ENCODE data around the gene DNAJC11. TPM values are rescaled to one million over a fixed set of nuclear protein-coding genes. Genes with fewer than 3 reads are reported as not detected.
"Not testable (repeated sequence)": the region's sequence is repeated elsewhere in the genome, so short reads cannot be mapped to it uniquely, and the experiment has no call there.

Gene DNAJC11
- polyA plus RNA-seq, 4 donors: 37.8 to 52.6 (median 40.3) TPM

GRCh38 chr1:6672558-6672957, 29.1 kb downstream of the DNAJC11 start:
- Histone ChIP-seq H3K27me3 (ENCODE audit: control insufficient read depth in 3 of 3, insufficient read depth in 3 of 3, low read length in 3 of 3) (no peaks in the 10 kb centered on the region), H3K27ac (ENCODE audit: low read depth in 1 of 3, low read length in 2 of 3) (no peak overlapping the region), H3K4me1 (ENCODE audit: control insufficient read depth in 3 of 3, insufficient read depth in 2 of 3, low read depth in 1 of 3, low read length in 2 of 3) (no peaks in the 10 kb centered on the region), H3K36me3 (ENCODE audit: control insufficient read depth in 3 of 3, insufficient read depth in 2 of 3, low read depth in 1 of 3, low read length in 3 of 3) (peaks cover 6 to 29% (median 10%) of the 10 kb centered on the region in 3 donors), H3K9me3 (ENCODE audit: control insufficient read depth in 2 of 2, insufficient read depth in 1 of 2, low read depth in 1 of 2, low read length in 1 of 2) (no peaks in the 10 kb centered on the region), H3K4me3 (ENCODE audit: low read depth in 1 of 3, low read length in 3 of 3) (no peak overlapping the region)
- FAIRE-seq (no peak), DNase-seq (no peak)
- 94 to 98% (median 95%) methylated on average over 2 of the region's 2 CpGs for WGBS, 3 donors

- H3K9me3 ChIP-seq (ENCODE audit: control insufficient read depth in 2 of 2, insufficient read depth in 1 of 2, low read depth in 1 of 2, low read length in 1 of 2): no peaks in the 10 kb centered on the region
- H3K36me3 ChIP-seq (ENCODE audit: control insufficient read depth in 3 of 3, insufficient read depth in 2 of 3, low read depth in 1 of 3, low read length in 3 of 3): peaks cover 7 to 36% (median 7%) of the 10 kb centered on the region in 3 donors
- no peaks in the 10 kb centered on the region for H3K4me1 ChIP-seq (ENCODE audit: control insufficient read depth in 3 of 3, insufficient read depth in 2 of 3, low read depth in 1 of 3, low read length in 2 of 3)
- H3K4me3 ChIP-seq (ENCODE audit: low read depth in 1 of 3, low read length in 3 of 3): no peak overlapping the region
- H3K27ac ChIP-seq (ENCODE audit: low read depth in 1 of 3, low read length in 2 of 3): no peak overlapping the region
- H3K27me3 ChIP-seq (ENCODE audit: control insufficient read depth in 3 of 3, insufficient read depth in 3 of 3, low read length in 3 of 3): no peaks in the 10 kb centered on the region
- 96 to 98% (median 98%) methylated on average over 9 of the region's 9 CpGs for WGBS, 3 donors
- no peak for FAIRE-seq
- DNase-seq: no peak
Measured at GRCh38 chr1:6668503-6668902, 33.1 kb downstream of the DNAJC11 start.

GRCh38 chr1:6667139-6667538, 34.5 kb downstream of the DNAJC11 start:
- H3K36me3 ChIP-seq (ENCODE audit: control insufficient read depth in 3 of 3, insufficient read depth in 2 of 3, low read depth in 1 of 3, low read length in 3 of 3): peaks cover 5 to 38% (median 7%) of the 10 kb centered on the region in 3 donors
- 95 to 98% (median 97%) methylated on average over 6 of the region's 6 CpGs for WGBS, 3 donors
- H3K27ac ChIP-seq (ENCODE audit: low read depth in 1 of 3, low read length in 2 of 3): no peak overlapping the region
- FAIRE-seq (no peak), DNase-seq (no peak)
- no peaks in the 10 kb centered on the region for H3K9me3 ChIP-seq (ENCODE audit: control insufficient read depth in 2 of 2, insufficient read depth in 1 of 2, low read depth in 1 of 2, low read length in 1 of 2)
- H3K27me3 ChIP-seq (ENCODE audit: control insufficient read depth in 3 of 3, insufficient read depth in 3 of 3, low read length in 3 of 3): no peaks in the 10 kb centered on the region
- no peaks in the 10 kb centered on the region for H3K4me1 ChIP-seq (ENCODE audit: control insufficient read depth in 3 of 3, insufficient read depth in 2 of 3, low read depth in 1 of 3, low read length in 2 of 3)
- H3K4me3 ChIP-seq (ENCODE audit: low read depth in 1 of 3, low read length in 3 of 3): no peak overlapping the region

GRCh38 chr1:6666696-6667095, 34.9 kb downstream of the DNAJC11 start:
- H3K27ac ChIP-seq (ENCODE audit: low read depth in 1 of 3, low read length in 2 of 3): no peak overlapping the region
- no peaks in the 10 kb centered on the region for H3K4me1 ChIP-seq (ENCODE audit: control insufficient read depth in 3 of 3, insufficient read depth in 2 of 3, low read depth in 1 of 3, low read length in 2 of 3)
- H3K9me3 ChIP-seq (ENCODE audit: control insufficient read depth in 2 of 2, insufficient read depth in 1 of 2, low read depth in 1 of 2, low read length in 1 of 2): no peaks in the 10 kb centered on the region
- no peak overlapping the region for H3K4me3 ChIP-seq (ENCODE audit: low read depth in 1 of 3, low read length in 3 of 3)
- 91 to 95% (median 92%) methylated on average over 5 of the region's 5 CpGs for WGBS, 3 donors
- no peaks in the 10 kb centered on the region for H3K27me3 ChIP-seq (ENCODE audit: control insufficient read depth in 3 of 3, insufficient read depth in 3 of 3, low read length in 3 of 3)
- DNase-seq (no peak), FAIRE-seq (no peak)
- peaks cover 5 to 36% (median 7%) of the 10 kb centered on the region in 3 donors for H3K36me3 ChIP-seq (ENCODE audit: control insufficient read depth in 3 of 3, insufficient read depth in 2 of 3, low read depth in 1 of 3, low read length in 3 of 3)

GRCh38 chr1:6662468-6662867, 39.1 kb downstream of the DNAJC11 start:
- peaks cover 7 to 33% (median 7%) of the 10 kb centered on the region in 3 donors for H3K36me3 ChIP-seq (ENCODE audit: control insufficient read depth in 3 of 3, insufficient read depth in 2 of 3, low read depth in 1 of 3, low read length in 3 of 3)

GRCh38 chr1:6660415-6661049, 41.1 kb downstream of the DNAJC11 start:
- H3K27ac ChIP-seq (ENCODE audit: low read depth in 1 of 3, low read length in 2 of 3): no peak overlapping the region
- no peak for FAIRE-seq
- H3K36me3 ChIP-seq (ENCODE audit: control insufficient read depth in 3 of 3, insufficient read depth in 2 of 3, low read depth in 1 of 3, low read length in 3 of 3): peaks cover 0 to 27% (median 5%) of the 10 kb centered on the region in 3 donors
- WGBS, 3 donors: 81 to 89% (median 87%) methylated on average over 7 of the region's 7 CpGs
- no peaks in the 10 kb centered on the region for H3K9me3 ChIP-seq (ENCODE audit: control insufficient read depth in 2 of 2, insufficient read depth in 1 of 2, low read depth in 1 of 2, low read length in 1 of 2)
- no peak for DNase-seq
- H3K4me1 ChIP-seq (ENCODE audit: control insufficient read depth in 3 of 3, insufficient read depth in 2 of 3, low read depth in 1 of 3, low read length in 2 of 3): no peaks in the 10 kb centered on the region
- H3K4me3 ChIP-seq (ENCODE audit: low read depth in 1 of 3, low read length in 3 of 3): no peak overlapping the region
- H3K27me3 ChIP-seq (ENCODE audit: control insufficient read depth in 3 of 3, insufficient read depth in 3 of 3, low read length in 3 of 3): no peaks in the 10 kb centered on the region

More at GRCh38 chr1:6662468-6662867, 39.1 kb downstream of the DNAJC11 start:
- not testable (repeated sequence) for H3K4me3 ChIP-seq (ENCODE audit: low read depth in 1 of 3, low read length in 3 of 3); FAIRE-seq; H3K9me3 ChIP-seq (ENCODE audit: control insufficient read depth in 2 of 2, insufficient read depth in 1 of 2, low read depth in 1 of 2, low read length in 1 of 2); H3K27me3 ChIP-seq (ENCODE audit: control insufficient read depth in 3 of 3, insufficient read depth in 3 of 3, low read length in 3 of 3); DNase-seq; H3K27ac ChIP-seq (ENCODE audit: low read depth in 1 of 3, low read length in 2 of 3); H3K4me1 ChIP-seq (ENCODE audit: control insufficient read depth in 3 of 3, insufficient read depth in 2 of 3, low read depth in 1 of 3, low read length in 2 of 3)
- WGBS, 3 donors: 96 to 100% (median 100%) methylated on average over 7 of the region's 7 CpGs

GRCh38 chr1:6658359-6659060, 43.1 kb downstream of the DNAJC11 start:
- no peaks in the 10 kb centered on the region for H3K27me3 ChIP-seq (ENCODE audit: control insufficient read depth in 3 of 3, insufficient read depth in 3 of 3, low read length in 3 of 3)
- WGBS, 3 donors: 49 to 68% (median 52%) methylated on average over 5 of the region's 5 CpGs
- no peaks in the 10 kb centered on the region for H3K4me1 ChIP-seq (ENCODE audit: control insufficient read depth in 3 of 3, insufficient read depth in 2 of 3, low read depth in 1 of 3, low read length in 2 of 3)
- peaks cover 3 to 23% (median 4%) of the 10 kb centered on the region in 3 donors for H3K36me3 ChIP-seq (ENCODE audit: control insufficient read depth in 3 of 3, insufficient read depth in 2 of 3, low read depth in 1 of 3, low read length in 3 of 3)
- DNase-seq: peak; percentile 40 to 43
- peak overlapping the region in 1 of 3 donors; percentile 38 for H3K27ac ChIP-seq (ENCODE audit: low read depth in 1 of 3, low read length in 2 of 3)
- no peak overlapping the region for H3K4me3 ChIP-seq (ENCODE audit: low read depth in 1 of 3, low read length in 3 of 3)
- no peaks in the 10 kb centered on the region for H3K9me3 ChIP-seq (ENCODE audit: control insufficient read depth in 2 of 2, insufficient read depth in 1 of 2, low read depth in 1 of 2, low read length in 1 of 2)
- no peak for FAIRE-seq

GRCh38 chr1:6657138-6657537, 44.5 kb downstream of the DNAJC11 start:
- no peak for FAIRE-seq
- WGBS, 3 donors: 91 to 98% (median 93%) methylated on average over 6 of the region's 6 CpGs

More at GRCh38 chr1:6657138-6657537, 44.5 kb downstream of the DNAJC11 start:
- H3K36me3 ChIP-seq (ENCODE audit: control insufficient read depth in 3 of 3, insufficient read depth in 2 of 3, low read depth in 1 of 3, low read length in 3 of 3): peaks cover 14 to 32% (median 15%) of the 10 kb centered on the region in 3 donors
- H3K4me1 ChIP-seq (ENCODE audit: control insufficient read depth in 3 of 3, insufficient read depth in 2 of 3, low read depth in 1 of 3, low read length in 2 of 3): no peaks in the 10 kb centered on the region
- H3K27ac ChIP-seq (ENCODE audit: low read depth in 1 of 3, low read length in 2 of 3): no peak overlapping the region
- H3K9me3 ChIP-seq (ENCODE audit: control insufficient read depth in 2 of 2, insufficient read depth in 1 of 2, low read depth in 1 of 2, low read length in 1 of 2): no peaks in the 10 kb centered on the region
- DNase-seq: no peak
- no peaks in the 10 kb centered on the region for H3K27me3 ChIP-seq (ENCODE audit: control insufficient read depth in 3 of 3, insufficient read depth in 3 of 3, low read length in 3 of 3)
- H3K4me3 ChIP-seq (ENCODE audit: low read depth in 1 of 3, low read length in 3 of 3): no peak overlapping the region

Measured in small intestine (tissue), 7 donors.